ENCODE results near the gene RPL7A. TPM values are rescaled to one million over a fixed set of nuclear protein-coding genes. Genes with fewer than 3 reads are reported as not detected.

RPL7A gene
- polyA plus RNA-seq, 4 donors = 2,356 to 2,677 (median 2,609) TPM

DNA sequence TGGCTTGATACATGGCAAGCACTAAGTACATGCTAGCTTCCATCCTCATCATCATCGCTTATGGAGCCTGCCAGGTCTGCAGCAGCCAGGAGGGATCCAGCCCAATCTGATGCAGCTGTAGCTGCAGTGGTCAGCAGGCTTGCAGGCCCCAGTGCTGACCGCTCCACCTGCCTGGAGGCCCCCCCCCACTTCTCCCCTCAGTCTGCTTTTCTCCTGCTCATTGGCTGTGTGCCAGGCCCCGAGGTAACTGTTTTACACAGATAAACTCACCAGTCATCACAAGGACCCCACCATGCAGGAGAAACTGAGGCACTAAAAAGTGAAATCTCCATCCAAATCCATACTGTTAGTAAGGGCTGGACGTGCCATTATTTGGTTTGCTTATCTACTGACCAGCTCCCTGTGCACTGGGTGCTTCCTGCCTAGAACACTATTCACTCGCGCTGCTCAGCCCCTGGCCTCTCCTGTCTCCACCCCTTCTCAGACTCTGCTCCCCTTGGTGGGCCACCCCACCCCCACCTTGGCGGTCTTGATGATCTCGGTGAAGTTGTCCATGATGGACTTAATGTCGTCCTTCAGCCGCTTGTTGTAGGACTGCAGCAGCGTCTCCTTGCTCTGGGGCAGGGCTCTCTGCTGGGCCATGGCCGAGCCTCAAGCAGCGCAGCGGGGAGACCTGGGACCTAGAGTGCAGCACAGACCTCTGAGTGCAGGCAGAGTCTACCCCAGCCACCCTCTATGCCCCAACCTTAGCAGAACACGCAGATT lies 1.8 kb upstream of the RPL7A start:
- no peak for DNase-seq (ENCODE audit: low read depth in 4 of 4, low spot score in 3 of 4)

DNA sequence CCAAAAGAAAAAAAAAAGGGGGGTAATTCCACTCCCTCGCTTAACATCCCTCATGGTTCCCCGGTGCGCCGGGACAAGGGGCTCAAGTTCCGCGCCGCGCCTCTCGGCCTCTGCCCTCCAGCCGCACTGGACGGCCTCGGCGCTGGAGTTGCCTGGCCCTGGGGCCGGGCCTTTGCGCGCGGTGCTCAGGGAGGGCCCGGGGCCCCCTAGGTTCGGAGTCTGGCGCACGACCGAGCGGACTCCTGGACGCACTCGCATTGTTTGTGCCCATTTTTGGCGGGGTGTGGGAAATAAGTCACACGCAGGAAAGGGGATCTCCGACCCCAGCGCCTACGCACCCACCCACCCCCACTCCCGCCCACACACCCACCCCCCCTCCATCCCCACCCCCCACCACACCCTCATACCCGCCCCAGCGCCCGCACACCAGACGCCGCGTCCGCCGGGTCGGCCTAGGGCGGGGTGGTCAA lies 468 bp upstream of the RPL7A start:
- no peak for DNase-seq (ENCODE audit: low read depth in 4 of 4, low spot score in 3 of 4)

DNA sequence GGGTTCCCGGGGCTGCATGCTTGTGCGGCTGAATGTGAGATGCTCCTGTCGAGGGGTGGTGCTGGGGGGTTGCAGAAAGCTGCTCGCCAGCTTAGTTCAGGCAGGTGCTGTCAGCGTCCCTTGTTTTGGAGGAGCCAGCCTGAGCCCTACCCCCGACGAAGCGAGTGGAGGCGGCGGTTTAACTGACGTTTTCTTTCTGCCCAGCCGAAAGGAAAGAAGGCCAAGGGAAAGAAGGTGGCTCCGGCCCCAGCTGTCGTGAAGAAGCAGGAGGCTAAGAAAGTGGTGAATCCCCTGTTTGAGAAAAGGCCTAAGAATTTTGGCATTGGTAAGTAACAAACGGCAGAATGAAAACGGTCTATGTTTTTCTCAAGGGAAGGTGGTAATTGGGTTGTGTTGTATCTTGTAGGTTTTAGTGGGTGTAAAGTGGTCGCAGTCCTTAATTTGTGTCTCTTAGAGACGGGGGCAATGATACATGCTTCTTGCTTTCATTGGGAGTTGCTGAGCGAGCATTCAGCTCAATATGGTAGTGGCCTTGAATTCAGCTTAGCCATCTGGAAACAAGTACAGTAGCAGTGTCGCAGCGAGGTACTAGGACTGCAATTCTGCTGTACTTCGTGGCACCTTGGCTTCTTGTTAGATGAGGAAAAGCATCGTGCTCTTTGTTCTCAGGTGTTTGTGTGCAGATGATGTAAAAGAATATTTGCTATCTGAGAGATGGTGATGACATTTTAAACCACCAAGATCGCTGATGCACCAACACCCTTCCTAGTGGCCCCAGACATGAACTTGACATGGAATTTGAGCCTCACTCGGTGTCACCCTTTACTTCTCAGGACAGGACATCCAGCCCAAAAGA lies 928 bp downstream of the RPL7A start:
- no peak for DNase-seq (ENCODE audit: low read depth in 4 of 4, low spot score in 3 of 4)

DNA sequence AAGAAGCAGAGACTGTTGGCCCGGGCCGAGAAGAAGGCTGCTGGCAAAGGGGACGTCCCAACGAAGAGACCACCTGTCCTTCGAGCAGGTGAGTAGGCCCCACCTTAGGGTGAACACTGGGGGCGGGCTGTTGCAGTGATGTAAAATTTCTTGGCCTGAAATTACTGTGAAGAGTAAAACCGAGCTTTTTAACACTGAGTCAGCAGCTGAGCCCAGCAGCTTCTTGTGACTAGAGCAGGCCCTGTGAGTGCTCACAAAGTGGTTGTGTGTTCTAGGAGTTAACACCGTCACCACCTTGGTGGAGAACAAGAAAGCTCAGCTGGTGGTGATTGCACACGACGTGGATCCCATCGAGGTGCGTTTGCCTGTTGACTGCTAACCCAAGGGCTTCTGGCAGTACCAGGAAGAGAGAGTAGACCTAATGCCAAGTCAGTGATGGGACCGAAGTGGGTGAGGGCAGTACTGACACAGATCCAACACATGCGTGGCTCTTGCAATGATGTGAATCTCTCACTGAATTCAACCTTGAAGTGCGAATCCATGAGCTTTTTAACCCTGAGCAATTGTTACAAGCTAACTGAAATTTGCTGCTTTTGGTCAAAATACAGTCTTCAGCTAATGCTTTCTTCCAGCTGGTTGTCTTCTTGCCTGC lies 2.1 kb downstream of the RPL7A start:
- no peak for DNase-seq (ENCODE audit: low read depth in 4 of 4, low spot score in 3 of 4)

DNA sequence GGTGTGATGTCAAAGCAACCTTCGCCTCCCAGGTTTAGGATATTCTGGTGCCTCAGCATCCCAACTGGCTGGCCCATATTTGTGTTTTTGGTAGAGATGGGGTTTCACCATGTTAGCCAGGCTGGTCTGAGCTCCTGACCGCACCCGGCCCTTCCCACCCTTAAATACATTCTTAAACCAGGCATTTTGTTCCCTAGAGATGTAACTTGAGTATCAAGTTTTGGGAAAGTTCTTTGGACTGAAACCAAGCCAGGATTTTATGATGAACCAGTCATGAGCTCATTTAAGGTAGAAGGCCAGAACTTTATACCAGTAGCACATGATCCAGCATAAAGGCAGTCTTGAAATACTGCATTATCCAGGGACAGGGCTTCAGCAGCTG lies 3.5 kb downstream of the RPL7A start:
- DNase-seq (ENCODE audit: low read depth in 4 of 4, low spot score in 3 of 4) = no peak

DNA sequence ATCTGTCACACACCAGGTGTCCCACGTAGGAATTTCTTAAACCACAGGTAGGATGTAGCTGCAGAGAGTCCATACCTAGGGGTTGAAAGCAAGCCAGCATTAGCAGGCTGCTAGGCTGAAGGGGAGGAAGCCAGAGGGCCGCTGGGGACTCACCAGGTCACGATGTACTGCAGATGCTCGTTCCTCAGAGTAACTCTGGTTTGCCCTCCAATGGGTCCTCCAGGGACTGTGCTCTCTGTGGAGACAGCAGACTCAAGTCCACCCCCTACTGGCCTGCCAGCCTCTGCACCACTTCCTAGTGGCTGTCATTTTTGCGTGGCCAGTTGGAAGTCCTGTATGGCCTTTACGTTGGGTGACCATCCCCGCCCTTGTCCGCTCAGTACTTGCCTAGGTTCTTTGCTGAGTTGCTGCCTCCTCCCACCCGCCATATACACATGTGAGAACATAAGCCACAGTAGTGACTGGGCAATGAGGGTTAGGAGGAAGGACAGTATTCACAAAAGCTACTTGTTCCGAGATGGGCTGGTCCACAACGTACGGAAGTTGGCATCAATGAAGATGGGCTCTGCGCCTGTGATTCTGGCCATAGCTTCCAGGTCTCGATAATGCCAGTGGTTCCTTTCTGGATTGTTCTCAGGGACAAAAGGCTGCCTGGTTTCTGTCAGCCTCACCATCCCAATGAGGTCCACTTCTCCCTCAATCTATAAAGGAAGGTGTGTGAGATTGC lies 4.1 kb downstream of the RPL7A start:
- no peak for DNase-seq (ENCODE audit: low read depth in 4 of 4, low spot score in 3 of 4)

DNA sequence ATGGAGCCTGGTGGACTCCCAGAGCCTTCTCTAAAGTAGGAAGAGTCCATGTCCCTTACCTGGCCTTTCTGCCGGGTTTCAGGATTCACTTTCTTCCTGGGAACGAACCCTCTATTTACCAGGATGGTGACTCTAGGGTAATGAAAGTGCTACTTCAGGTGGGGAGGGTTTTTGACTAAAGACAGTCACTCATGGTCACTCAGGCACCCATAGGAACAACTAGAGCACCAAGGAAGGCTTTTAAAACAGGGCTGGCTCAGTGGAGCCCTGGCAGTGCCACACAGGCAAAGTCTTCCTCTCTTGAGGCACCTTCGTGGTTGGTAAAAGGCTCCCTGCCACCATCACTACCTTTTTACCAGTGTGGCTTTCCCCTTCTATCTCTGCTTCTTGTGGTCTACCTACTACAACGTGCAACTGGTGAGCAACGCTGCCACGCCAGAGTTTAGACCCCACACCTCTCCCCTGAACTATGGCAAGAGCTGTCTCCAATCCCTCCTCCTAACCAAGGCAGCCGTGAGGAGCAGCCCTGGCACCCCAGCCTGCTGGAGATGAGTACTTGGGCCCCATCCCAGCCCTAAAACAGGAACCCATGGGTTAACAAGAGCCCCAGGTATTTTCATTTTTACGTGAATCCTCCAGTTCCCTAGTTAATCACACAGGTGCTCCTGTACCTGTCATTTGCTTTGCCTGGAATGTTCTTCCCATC lies 4.8 kb downstream of the RPL7A start:
- no peak for DNase-seq (ENCODE audit: low read depth in 4 of 4, low spot score in 3 of 4)

DNA sequence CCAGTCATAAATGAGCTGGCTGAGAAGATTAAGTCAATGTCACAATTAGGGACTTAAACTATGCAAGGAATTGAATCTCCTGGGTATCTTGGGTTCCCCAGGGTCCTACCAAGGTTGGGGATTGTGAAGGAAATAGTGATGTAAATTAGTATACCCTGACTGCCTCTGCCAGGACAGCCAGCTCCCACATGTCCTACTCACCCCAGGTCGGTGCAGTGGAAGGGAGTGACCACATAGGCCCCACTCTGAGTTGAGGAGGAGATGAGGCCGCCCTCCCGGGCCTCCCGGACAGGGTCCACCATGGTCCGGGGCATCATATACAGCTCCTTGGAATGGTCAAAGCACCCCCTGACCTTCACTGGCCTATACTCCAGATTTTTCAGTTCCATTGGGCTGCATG lies 5.5 kb downstream of the RPL7A start:
- DNase-seq (ENCODE audit: low read depth in 4 of 4, low spot score in 3 of 4) = no peak

DNA sequence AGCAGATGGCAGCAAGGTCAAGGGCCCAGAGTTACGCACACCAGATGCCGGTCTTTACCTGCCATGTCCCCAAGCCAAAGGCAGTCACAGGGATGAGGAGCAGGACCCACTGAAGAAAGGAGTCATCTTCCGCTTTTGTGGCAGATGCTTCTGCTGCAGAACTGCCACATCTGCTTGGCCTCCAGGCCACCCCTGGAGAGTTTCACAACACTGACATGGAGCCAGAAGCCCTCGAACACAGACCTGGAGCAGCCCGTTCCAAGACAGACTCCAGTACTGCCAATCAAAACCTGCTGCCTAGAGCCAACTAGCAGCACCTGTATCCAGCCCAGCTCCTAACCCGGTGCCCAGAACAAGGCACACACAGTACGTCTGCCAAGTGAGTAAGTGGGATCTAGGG lies 6.7 kb downstream of the RPL7A start:
- DNase-seq (ENCODE audit: low read depth in 4 of 4, low spot score in 3 of 4) = no peak

DNA sequence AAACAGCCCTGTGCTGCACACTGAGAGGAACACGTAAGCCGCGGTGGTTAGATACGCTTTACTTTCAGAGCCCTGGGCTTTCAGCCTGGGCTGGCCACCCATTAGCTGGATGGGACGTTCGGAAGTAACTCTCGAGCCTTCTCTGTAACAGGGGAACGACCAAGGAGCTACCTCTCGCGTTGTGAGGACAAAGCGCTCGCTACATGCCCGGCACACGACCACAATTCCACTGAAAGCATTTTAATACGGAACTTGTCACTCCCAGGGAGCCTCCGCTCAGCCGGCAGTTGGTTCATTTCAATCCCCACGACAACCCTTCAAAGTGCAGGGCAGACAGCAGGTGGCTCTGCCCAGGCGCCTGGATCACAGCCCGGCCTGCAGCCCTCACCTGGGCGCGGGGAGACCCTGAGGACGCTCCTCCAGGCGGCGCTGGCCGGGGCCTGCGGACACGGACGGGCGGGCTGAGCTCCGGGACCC lies 7.9 kb downstream of the RPL7A start:
- no peak for DNase-seq (ENCODE audit: low read depth in 4 of 4, low spot score in 3 of 4)

DNA sequence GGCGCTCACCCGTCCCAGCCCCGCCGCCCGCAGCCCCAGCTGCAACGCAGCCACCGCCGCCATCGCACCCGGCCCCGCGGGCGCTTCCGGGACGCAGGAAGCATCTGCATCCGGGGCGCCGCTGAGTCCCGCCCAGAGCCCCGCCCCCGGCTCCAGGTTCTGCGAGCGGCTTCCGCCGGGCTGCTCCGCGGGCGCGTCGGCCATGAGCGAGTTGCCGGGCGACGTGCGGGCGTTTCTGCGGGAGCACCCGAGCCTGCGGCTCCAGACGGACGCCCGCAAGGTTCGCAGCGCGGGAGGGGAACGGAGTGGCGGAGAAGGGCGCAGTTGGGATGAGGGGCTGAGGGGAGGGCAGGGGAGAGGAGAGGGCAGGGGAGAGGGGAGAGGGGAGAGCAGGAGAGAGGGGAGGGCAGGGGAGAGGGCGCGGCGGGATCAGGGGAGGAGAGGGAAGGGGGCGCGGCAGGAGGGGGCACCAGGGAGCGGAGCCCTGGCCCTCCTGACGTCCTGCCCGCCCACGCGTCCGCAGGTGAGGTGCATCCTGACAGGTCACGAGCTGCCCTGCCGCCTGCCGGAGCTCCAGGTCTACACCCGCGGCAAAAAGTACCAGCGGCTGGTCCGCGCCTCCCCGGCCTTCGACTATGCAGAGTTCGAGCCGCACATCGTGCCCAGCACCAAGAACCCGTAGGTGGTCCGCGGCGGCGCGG lies 8.5 kb downstream of the RPL7A start, which contains the start of the genes SURF1 and SURF2:
Gene SURF1, minus strand, starts transcription at position 97 of the 701 bp plus-strand sequence. Its CDS starts 34 bp downstream, at position 63.
Gene SURF2, plus strand, starts transcription at position 160 of the 701 bp plus-strand sequence. Its CDS starts 43 bp downstream, at position 203.
- peak in 3 of 4 donors; percentile 64 to 77 (median 76) for DNase-seq (ENCODE audit: low read depth in 4 of 4, low spot score in 3 of 4)

DNA sequence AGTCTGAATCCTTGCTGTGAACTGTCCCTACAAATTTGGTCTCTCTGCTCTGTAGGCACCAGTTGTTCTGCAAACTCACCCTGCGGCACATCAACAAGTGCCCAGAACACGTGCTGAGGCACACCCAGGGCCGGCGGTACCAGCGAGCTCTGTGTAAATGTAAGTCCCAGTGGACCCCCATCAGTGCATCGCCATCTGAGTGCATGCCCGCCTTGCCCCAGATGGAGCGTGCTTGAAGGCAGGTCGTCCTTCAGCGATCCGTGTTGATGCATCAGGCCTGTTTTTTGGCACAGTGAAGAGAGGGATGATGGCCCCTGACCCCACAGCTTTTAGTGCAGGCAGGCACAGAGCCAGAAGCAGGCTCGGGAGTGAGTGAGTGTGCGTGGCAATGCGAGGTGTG lies 9.6 kb downstream of the RPL7A start:
- no peak for DNase-seq (ENCODE audit: low read depth in 4 of 4, low spot score in 3 of 4)

DNA sequence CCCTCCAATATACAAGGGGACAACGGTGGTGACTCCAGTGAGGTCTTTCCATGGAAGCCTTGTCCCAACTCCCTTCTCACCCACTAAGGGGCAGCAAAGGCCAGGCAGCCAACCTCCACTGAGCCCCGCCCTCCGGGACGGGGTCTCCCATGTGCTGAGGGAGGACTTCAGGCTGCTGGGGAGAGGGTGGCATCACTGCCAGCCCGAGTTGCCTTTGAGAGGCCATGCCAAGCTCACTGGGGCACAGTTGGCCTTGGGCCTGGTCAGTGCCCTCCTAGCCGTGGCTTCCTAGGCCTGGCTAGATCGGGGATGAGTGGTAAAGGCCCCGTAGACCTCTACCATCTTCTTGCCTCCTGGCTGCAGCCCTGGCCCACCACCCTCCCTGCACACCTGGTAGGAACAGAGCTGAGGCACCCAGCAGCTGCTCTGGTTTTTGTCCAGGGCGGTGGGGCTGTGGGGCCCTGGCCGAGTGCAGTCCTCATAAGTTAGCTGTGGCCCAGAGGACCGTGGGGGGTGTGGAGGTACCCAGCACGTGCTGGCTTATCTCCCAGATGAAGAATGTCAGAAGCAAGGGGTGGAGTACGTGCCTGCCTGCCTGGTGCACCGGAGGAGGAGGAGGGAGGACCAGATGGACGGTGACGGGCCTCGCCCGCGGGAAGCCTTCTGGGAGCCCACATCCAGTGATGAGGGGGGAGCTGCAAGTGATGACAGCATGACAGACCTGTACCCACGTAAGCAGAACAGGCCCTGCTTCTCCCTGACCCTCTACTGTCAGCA lies 11.6 kb downstream of the RPL7A start:
- DNase-seq (ENCODE audit: low read depth in 4 of 4, low spot score in 3 of 4) = no peak

DNA sequence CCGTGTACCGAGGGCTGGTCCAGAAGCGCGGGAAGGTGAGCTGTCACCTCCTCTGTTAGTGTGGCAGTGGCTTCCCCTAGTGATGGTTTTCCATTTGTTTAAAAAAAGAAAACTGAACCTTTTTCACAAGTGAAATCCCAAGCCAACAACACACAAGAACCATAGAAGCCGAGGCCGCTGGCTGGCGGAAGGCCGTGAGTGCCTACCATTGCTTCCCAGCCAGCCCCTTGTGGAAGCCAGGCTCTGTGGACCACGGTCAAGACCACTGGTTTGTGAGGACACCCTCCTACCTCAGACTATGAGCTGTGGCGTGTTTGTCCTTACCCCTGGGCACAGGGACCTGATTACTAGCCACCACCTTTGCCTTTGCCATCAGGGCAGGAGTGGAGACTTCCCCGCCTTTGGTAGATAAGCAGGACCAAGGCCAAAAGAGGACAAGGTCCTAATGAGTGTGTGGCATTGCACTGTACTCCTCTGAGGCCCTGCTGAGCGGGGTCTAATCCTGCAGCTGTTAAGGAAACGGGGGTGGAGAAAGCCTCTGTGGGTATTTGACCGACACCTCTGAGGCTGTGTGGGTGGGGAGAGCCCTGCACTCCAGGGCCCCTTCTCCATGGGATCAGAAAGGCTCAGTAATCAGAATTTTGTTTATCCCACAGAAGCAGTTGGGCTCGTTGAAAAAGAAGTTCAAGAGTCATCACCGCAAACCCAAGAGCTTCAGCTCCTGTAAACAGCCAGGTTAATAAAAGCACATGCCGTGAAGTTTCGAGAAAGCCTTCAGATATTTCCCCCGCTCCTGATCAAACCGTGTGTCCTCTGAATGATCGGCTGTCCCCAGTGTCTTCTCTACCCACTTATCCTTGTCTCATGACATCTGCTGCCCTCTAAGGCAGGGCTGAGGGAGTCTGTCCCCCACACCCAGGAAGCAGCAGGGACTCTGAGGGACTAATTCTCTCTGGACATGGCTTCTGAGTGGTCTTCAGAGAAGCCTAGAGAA lies 12.7 kb downstream of the RPL7A start:
- no peak for DNase-seq (ENCODE audit: low read depth in 4 of 4, low spot score in 3 of 4)

DNA sequence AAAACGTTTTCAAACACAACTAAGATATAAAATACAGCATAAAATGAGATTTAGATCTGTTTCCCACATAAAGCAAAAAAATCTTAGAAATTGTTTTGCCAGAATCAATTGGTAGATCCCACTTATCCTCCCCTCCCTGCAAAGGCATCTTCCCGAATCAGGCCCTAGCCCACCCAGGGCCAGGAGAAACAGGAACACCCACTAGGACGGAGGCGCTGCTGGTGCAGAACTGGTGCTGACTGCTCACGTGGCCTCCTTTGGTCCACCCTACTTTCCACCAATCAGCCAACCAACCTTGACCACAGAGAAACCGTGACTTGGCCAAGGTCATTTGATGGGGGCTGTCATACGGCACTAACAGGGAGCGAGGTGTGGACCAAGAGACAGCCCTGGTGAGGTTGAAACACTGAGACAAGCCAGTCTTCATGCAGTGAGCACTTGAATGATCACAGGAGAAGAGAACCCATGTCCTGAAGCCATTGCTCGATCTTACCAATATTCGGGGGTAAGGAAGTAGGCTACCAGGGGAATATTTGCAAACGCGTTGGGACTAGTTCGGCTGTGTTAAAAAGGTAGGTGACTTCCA lies 13.6 kb downstream of the RPL7A start:
- no peak for DNase-seq (ENCODE audit: low read depth in 4 of 4, low spot score in 3 of 4)

DNA sequence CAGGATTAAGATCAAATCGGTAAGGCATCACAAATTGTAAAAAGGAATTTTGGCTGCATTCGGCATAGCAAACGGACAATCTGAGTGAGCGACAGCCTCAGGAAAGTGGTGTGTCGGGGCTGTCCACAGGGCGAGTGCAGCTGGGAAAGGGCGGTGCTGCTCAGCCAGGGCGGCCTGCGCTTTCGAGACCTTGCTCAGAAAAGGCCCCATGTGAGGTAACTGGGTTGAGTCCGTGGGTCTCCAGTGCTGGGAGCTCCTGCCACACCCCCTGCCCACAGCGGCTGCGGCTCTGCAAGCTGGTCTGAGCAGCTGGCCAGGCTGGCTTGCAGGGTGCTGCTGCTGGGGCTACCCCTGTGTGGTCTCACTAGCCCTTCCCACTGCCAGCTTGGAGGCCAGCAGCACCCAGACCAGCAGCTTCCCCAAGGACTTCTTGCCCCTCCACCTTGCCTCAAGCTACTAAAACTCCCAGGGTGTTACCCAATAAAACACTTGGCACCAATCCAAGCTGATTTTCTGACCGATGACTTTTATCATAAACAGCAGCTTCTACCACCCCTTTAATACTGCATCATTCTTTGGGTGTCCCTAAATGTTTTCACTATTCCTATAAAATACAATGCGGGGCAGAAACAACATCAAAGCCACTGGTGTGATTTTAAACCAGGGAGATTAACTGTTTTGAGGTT lies 14.5 kb downstream of the RPL7A start:
- DNase-seq (ENCODE audit: low read depth in 4 of 4, low spot score in 3 of 4) = no peak

Measured in right renal pelvis (tissue), 4 donors.